ENCODE data around the gene NOS3. TPM values are rescaled to one million over a fixed set of nuclear protein-coding genes. Genes with fewer than 3 reads are reported as not detected.

The NOS3 gene
- total RNA-seq, 1 experiment from 2014 or later = 0.30 TPM

- Mint-ChIP-seq H3K27me3 (ENCODE audit: insufficient read depth, unreplicated experiment) (no peaks in the 10 kb centered on the region), H3K36me3 (ENCODE audit: insufficient read depth, unreplicated experiment) (no peaks in the 10 kb centered on the region), H3K4me1 (ENCODE audit: insufficient read depth, unreplicated experiment) (peaks cover 21% of the 10 kb centered on the region), H3K27ac (ENCODE audit: low read depth, unreplicated experiment) (no peak overlapping the region), H3K9me3 (ENCODE audit: unreplicated experiment) (no peaks in the 10 kb centered on the region), H3K4me3 (ENCODE audit: unreplicated experiment) (no peak overlapping the region)
- intact Hi-C loops (cut with micrococcal nuclease) = no loop called here
- DNase-seq (ENCODE audit: unreplicated experiment) = no peak
- no peak for TF ChIP-seq CTCF (IDR thresholded peaks at IDR 0.05; ENCODE audit: unreplicated experiment)
- no TSS peak for BruUV-seq (replicated peaks)
- POLR2A ChIA-PET = no interaction called here
- CTCF ChIA-PET = interaction anchor here (1.0 kb wide), 1 partner anchor 15 kb away, joined by 5 read pairs; no protein-coding TSS in a partner anchor
Observed at GRCh38 chr7:150947241-150947745, 43.5 kb upstream of the NOS3 start.

GRCh38 chr7:150947761-150948651 is 42.8 kb upstream of the NOS3 start:
- intact Hi-C loops (cut with micrococcal nuclease) = no loop called here
- BruUV-seq (replicated peaks) = no TSS peak
- ChIA-PET POLR2A (no interaction called here), CTCF (interaction anchor here (1.1 to 1.4 kb wide), 2 partner anchors 15 to 50 kb away, joined by 4 to 6 read pairs; no protein-coding TSS in a partner anchor)
- Mint-ChIP-seq H3K4me3 (ENCODE audit: unreplicated experiment) (no peak overlapping the region), H3K4me1 (ENCODE audit: insufficient read depth, unreplicated experiment) (peaks cover 21% of the 10 kb centered on the region), H3K27ac (ENCODE audit: low read depth, unreplicated experiment) (no peak overlapping the region), H3K9me3 (ENCODE audit: unreplicated experiment) (no peaks in the 10 kb centered on the region), H3K36me3 (ENCODE audit: insufficient read depth, unreplicated experiment) (no peaks in the 10 kb centered on the region), H3K27me3 (ENCODE audit: insufficient read depth, unreplicated experiment) (no peaks in the 10 kb centered on the region)
- DNase-seq (ENCODE audit: unreplicated experiment) = no peak
- TF ChIP-seq CTCF (IDR thresholded peaks at IDR 0.05; ENCODE audit: unreplicated experiment) = no peak

GRCh38 chr7:150948791-150949251 is 42.0 kb upstream of the NOS3 start:
- POLR2A ChIA-PET = interaction anchor here (0.6 to 0.8 kb wide), 2 partner anchors 28 to 1106 kb away, joined by 4 to 8 read pairs; no protein-coding TSS in a partner anchor
- CTCF ChIA-PET = interaction anchor here (0.6 to 1.4 kb wide), 3 partner anchors 14 to 1145 kb away, joined by 3 to 6 read pairs (median 4); no protein-coding TSS in a partner anchor

More at GRCh38 chr7:150948791-150949251, 42.0 kb upstream of the NOS3 start:
- no TSS peak for BruUV-seq (replicated peaks)
- no peak overlapping the region for H3K27ac Mint-ChIP-seq (ENCODE audit: low read depth, unreplicated experiment)
- no peak for DNase-seq (ENCODE audit: unreplicated experiment)
- no peak overlapping the region for H3K4me3 Mint-ChIP-seq (ENCODE audit: unreplicated experiment)
- H3K36me3 Mint-ChIP-seq (ENCODE audit: insufficient read depth, unreplicated experiment) = no peaks in the 10 kb centered on the region
- no peaks in the 10 kb centered on the region for H3K9me3 Mint-ChIP-seq (ENCODE audit: unreplicated experiment)
- intact Hi-C loops (cut with micrococcal nuclease) = no loop called here
- peaks cover 21% of the 10 kb centered on the region for H3K4me1 Mint-ChIP-seq (ENCODE audit: insufficient read depth, unreplicated experiment)
- no peak for TF ChIP-seq CTCF (IDR thresholded peaks at IDR 0.05; ENCODE audit: unreplicated experiment)
- no peaks in the 10 kb centered on the region for H3K27me3 Mint-ChIP-seq (ENCODE audit: insufficient read depth, unreplicated experiment)

Measured in MCF 10A (cell line).